ACC112 (cell line): Measurements from ENCODE around the gene SMIM13.

Experiments used
- H2AFZ ChIP-seq: fragments of 200-600 bp; sonication (generic); one replicate; pipeline ENCODE4 v1.6.0; 2017; ENCODE audit warnings: antibody characterized with exemption, low read length; ENCODE audit not compliant: unreplicated experiment
- H3K27ac ChIP-seq: fragments of 200-600 bp; sonication (generic); 2 replicates; pipeline ENCODE4 v1.5.1; 2014; ENCODE audit warnings: low read depth, mild to moderate bottlenecking, antibody characterized with exemption, low read length, moderate library complexity
- H3K27me3 ChIP-seq: fragments of 200-600 bp; sonication (generic); 2 replicates; pipeline ENCODE4 v1.6.1; 2014; ENCODE audit warnings: mild to moderate bottlenecking, antibody characterized with exemption, low read length, moderate library complexity, mixed read lengths; ENCODE audit not compliant: insufficient read depth
- H3K36me3 ChIP-seq: fragments of 200-600 bp; sonication (generic); 2 replicates; pipeline ENCODE4 v1.6.1; 2016; ENCODE audit warnings: mild to moderate bottlenecking, antibody characterized with exemption, low read length, moderate library complexity, mixed read lengths; ENCODE audit not compliant: insufficient read depth
- H3K4me1 ChIP-seq: fragments of 200-600 bp; sonication (generic); one replicate; pipeline ENCODE4 v1.6.1; 2016; ENCODE audit warnings: low read length, mixed read lengths; ENCODE audit not compliant: insufficient read depth, unreplicated experiment, control insufficient read depth
- H3K4me3 ChIP-seq: fragments of 200-600 bp; sonication (generic); 2 replicates; pipeline ENCODE4 v1.5.1; 2014; ENCODE audit warnings: mild to moderate bottlenecking, low read depth, low read length
- H3K79me2 ChIP-seq: fragments of 200-600 bp; sonication (generic); one replicate; pipeline ENCODE4 v1.6.0; 2016; ENCODE audit warnings: low read length; ENCODE audit not compliant: control insufficient read depth, unreplicated experiment, insufficient read depth

The SMIM13 gene

GRCh38 chr6:11139051-11139960 is 45.7 kb downstream of the SMIM13 start:
- 0 out of 2 replicates have a peak overlapping the region, but pooled peaks have one; percentile 20 for H3K27ac ChIP-seq
- peaks cover 51% of the 10 kb centered on the region for H3K4me1 ChIP-seq
- H2AFZ ChIP-seq = no peak overlapping the region
- no peak overlapping the region for H3K4me3 ChIP-seq
- H3K36me3 ChIP-seq = peaks cover 16% of the 10 kb centered on the region
- no peaks in the 10 kb centered on the region for H3K27me3 ChIP-seq
- no peaks in the 10 kb centered on the region for H3K79me2 ChIP-seq

GRCh38 chr6:11140056-11140455 is 46.4 kb downstream of the SMIM13 start:
- Histone ChIP-seq H3K4me1 (peaks cover 51% of the 10 kb centered on the region), H3K27ac (no peak overlapping the region), H3K79me2 (no peaks in the 10 kb centered on the region), H2AFZ (no peak overlapping the region), H3K36me3 (peaks cover 9% of the 10 kb centered on the region), H3K4me3 (no peak overlapping the region), H3K27me3 (no peaks in the 10 kb centered on the region)

- Histone ChIP-seq H3K36me3 (no peaks in the 10 kb centered on the region), H3K4me1 (peaks cover 48% of the 10 kb centered on the region), H3K4me3 (no peak overlapping the region), H2AFZ (no peak overlapping the region), H3K27me3 (no peaks in the 10 kb centered on the region), H3K79me2 (no peaks in the 10 kb centered on the region), H3K27ac (no peak overlapping the region)
These were observed 47.7 kb downstream of the SMIM13 start for GRCh38 chr6:11141295-11141694.

- Histone ChIP-seq H3K4me3 (no peak overlapping the region), H3K79me2 (no peaks in the 10 kb centered on the region), H2AFZ (no peak overlapping the region), H3K36me3 (no peaks in the 10 kb centered on the region), H3K27ac (no peak overlapping the region), H3K27me3 (no peaks in the 10 kb centered on the region), H3K4me1 (peaks cover 37% of the 10 kb centered on the region)
These were observed 48.8 kb downstream of the SMIM13 start for GRCh38 chr6:11142296-11143027.

- H2AFZ ChIP-seq = peak overlapping the region; percentile 64
- no peaks in the 10 kb centered on the region for H3K79me2 ChIP-seq
- H3K27ac ChIP-seq = peak overlapping the region; percentile 74
- H3K27me3 ChIP-seq = no peaks in the 10 kb centered on the region
- H3K4me1 ChIP-seq = peaks cover 33% of the 10 kb centered on the region
- H3K36me3 ChIP-seq = no peaks in the 10 kb centered on the region
- H3K4me3 ChIP-seq = peak overlapping the region; percentile 39; the same call in 1 of the 2 replicates
These were observed 50.0 kb downstream of the SMIM13 start for GRCh38 chr6:11143394-11144371.

GRCh38 chr6:11144393-11144851 is 50.8 kb downstream of the SMIM13 start:
- Histone ChIP-seq H3K36me3 (no peaks in the 10 kb centered on the region), H3K27ac (peak overlapping the region; percentile 74; the same call in 1 of the 2 replicates), H3K79me2 (no peaks in the 10 kb centered on the region), H3K4me1 (peaks cover 26% of the 10 kb centered on the region), H3K4me3 (no peak overlapping the region), H3K27me3 (no peaks in the 10 kb centered on the region), H2AFZ (no peak overlapping the region)

- Histone ChIP-seq H3K27me3 (no peaks in the 10 kb centered on the region), H2AFZ (no peak overlapping the region), H3K4me3 (no peak overlapping the region), H3K4me1 (peaks cover 16% of the 10 kb centered on the region), H3K79me2 (no peaks in the 10 kb centered on the region), H3K27ac (no peak overlapping the region), H3K36me3 (no peaks in the 10 kb centered on the region)
These were observed 52.6 kb downstream of the SMIM13 start for GRCh38 chr6:11146117-11146826.

GRCh38 chr6:11149551-11149950 is 55.9 kb downstream of the SMIM13 start:
- Histone ChIP-seq H3K79me2 (no peaks in the 10 kb centered on the region), H3K27me3 (no peaks in the 10 kb centered on the region), H3K4me1 (no peaks in the 10 kb centered on the region), H3K27ac (no peak overlapping the region), H2AFZ (no peak overlapping the region), H3K36me3 (no peaks in the 10 kb centered on the region), H3K4me3 (no peak overlapping the region)

GRCh38 chr6:11151488-11151887 is 57.9 kb downstream of the SMIM13 start:
- Histone ChIP-seq H3K4me1 (no peaks in the 10 kb centered on the region), H3K4me3 (no peak overlapping the region), H3K27ac (no peak overlapping the region), H3K27me3 (no peaks in the 10 kb centered on the region), H2AFZ (no peak overlapping the region), H3K36me3 (no peaks in the 10 kb centered on the region), H3K79me2 (no peaks in the 10 kb centered on the region)
